NCI-H524 (cell line): ENCODE measurements around the gene TMEM81.

ENCODE experiments used
- DNase-seq, 2 experiments: peaks; one replicate each; lab custom pipeline; 2025; lab: John Stamatoyannopoulos, UW

Gene TMEM81

DNA sequence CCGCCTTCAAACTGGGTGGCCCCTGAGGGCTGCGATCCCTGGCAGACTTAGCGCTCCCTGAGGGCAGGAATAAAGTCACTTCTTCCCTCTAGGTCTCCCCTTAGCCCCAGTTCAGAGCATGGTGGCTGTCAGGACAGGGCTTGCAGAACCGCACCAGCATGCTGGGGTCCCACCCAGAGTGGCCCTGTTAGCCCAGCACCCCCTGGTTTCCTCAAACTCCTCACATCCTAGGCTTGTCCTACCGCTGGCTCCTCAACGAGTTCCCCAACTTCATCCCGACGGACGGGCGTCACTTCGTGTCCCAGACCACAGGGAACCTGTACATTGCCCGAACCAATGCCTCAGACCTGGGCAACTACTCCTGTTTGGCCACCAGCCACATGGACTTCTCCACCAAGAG, 25.4 kb downstream of the TMEM81 start:
- no peak for DNase-seq

DNA sequence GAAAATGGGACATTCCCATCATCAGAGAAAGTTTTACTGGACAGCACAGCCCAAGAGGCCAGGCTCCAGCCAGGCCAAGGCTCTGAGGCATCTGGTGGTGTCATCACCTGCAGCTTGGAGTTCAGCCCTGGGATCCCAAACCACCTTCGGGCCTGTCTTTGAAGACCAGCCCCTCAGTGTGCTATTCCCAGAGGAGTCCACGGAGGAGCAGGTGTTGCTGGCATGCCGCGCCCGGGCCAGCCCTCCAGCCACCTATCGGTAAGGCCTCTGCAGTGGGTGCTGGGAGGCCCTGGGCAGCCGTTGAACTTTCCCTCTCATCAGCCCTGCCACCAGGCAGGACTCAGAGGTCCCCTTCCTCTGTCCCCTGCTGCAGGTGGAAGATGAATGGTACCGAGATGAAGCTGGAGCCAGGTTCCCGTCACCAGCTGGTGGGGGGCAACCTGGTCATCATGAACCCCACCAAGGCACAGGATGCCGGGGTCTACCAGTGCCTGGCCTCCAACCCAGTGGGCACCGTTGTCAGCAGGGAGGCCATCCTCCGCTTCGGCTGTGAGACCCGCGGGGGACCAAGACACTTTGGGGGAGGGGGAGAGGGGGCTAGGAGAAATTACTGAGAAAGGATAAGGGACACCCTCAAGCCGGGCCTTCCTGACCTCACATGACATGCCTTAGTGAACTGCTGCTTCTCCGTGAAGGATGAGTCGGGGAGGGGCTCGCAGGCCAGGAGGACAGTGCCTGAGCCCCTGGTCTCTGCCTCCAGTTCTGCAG, 26.3 kb downstream of the TMEM81 start:
- no peak for DNase-seq

GRCh38 chr1:205056956-205057568, 27.2 kb downstream of the TMEM81 start:
- no peak for DNase-seq

DNA sequence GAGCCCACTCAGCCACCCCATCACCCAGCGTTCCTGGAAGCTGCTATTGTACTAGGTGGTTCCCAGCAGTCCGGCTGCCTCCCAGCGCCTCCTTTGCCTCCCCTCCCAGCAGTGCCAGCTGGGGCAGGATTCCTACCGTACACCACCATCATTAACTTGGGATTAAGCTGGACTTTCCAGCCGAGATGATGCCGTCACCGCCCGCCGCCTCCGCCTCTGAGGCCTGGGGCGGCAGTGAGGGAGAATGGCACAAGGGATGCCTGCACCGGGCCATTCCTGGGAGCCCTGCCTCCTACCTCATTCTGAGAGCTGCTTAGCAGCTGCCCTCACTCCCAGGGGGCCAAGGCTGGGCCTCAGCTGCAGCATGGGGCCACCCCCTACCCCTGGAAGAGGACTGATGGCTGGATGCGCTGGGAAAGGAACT, 28.1 kb downstream of the TMEM81 start:
- DNase-seq = peak; percentile 75 to 90

DNA sequence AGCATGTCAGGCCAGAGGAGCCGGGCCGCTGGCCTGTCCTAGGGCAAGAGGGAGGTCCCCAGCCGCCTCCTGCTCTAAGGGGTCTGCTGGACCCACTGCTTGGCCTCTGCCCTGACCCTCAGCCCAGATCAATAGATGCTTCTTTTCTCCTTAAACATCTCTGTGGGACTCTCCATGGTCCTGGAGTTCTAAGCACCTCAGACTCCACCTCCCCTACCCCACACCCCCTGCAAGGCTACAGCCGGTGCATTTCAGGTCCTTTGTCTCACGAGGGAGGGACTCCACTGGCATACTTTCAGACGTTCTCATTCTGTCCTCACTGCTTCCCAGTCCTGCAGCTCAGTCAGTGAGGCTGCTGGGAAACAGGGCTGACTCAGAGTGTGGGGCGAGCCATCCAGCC, 30.2 kb downstream of the TMEM81 start:
- no peak for DNase-seq

GRCh38 chr1:205053296-205053695, 31.0 kb downstream of the TMEM81 start:
- no peak for DNase-seq

- DNase-seq = no peak
These were observed 31.6 kb downstream of the TMEM81 start for GRCh38 chr1:205052690-205053089.

DNA sequence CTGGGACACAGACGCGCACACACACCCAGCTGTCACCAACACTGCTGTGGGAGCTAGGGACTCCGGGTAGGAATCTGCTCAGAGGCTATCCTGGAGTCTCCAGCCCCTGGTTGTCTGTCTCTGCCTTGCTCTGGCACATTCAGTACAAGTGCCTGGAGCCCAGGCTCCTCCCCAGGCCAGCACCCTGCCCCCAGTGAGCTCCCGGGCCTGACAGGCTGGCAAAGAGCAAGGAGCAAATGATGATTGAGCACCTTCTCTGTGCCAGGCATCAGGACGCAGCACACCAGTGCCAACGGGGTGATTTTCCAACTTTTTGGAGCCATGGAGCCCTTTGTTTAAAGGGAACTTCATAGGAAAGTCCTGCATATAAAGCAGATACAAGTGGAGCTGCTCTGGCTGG, 34.8 kb downstream of the TMEM81 start:
- DNase-seq = no peak

GRCh38 chr1:205048382-205048781, 35.9 kb downstream of the TMEM81 start:
- DNase-seq = no peak

GRCh38 chr1:205047764-205048231, 36.5 kb downstream of the TMEM81 start:
- DNase-seq = no peak

DNA sequence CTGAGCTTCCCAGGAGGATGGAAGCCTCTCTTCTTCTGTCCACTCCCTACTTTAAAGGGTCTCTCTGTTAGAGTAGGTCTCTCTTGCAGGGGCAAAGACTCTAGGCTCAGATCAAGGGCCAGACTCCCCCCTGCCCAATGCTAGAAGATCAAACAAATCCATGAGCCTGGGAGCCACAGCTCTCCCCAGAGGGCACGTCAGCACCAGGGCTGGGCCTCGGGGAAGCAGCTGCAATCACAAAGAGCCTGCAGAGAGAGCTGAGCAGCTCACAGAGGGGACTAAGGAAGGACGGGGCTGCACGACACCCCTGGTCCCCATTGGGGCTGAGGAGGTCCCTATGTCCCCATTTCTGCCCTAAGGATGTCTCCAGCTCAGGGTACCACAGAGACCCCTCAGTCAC, 37.4 kb downstream of the TMEM81 start:
- no peak for DNase-seq

DNA sequence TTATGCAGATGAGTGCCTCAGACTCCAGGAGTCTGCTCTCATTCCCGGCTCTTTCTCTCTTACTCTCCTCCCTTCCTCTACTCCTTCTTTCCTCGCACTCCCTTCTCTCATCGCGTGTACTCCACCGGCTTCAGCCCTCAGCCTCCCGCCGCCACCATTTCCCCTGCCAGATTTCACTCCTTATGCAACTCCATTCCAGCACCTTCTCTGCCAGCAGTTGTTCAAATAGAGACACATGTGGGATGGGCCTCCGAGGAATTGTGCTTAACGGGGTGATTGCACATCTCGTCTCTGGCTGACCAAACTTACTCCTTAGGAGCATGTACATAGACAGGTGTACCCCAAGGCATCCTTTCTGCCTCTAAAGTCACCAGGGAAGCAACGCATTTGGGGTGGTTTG, 39.1 kb downstream of the TMEM81 start:
- DNase-seq = no peak

- DNase-seq = no peak
These were observed 39.5 kb downstream of the TMEM81 start for GRCh38 chr1:205044741-205045140.

DNA sequence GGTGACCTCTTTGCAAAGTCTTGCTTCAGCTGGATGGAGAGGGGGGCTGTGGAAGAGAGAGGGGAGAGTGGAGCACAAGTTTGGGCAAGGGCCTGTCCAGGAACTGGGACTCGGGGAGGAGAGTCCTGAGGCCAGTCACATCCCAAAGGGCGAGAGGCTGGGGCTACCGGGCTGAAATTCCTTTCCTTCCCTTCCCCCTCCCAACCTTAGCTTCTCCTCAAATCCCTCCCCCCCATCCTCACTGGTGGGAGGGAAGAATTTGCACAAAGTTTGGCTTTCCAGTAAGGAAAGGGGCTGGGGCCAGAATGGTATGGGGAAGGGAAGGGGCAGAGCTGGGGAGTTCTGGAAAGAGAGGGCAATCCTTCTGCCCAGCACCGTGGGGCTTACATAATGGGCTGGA, 40.4 kb downstream of the TMEM81 start:
- no peak for DNase-seq

GRCh38 chr1:205042911-205043806, 41.1 kb downstream of the TMEM81 start, which contains the start of gene CNTN2:
TSS of gene CNTN2 (plus strand) at chr1:205043212. CDS start at chr1:205053186, 9,974 bp downstream.
- DNase-seq = peak; percentile 46 to 71

GRCh38 chr1:205041998-205042910, 42.0 kb downstream of the TMEM81 start:
- peak; percentile 71 to 94 for DNase-seq

GRCh38 chr1:205041001-205041715, 43.1 kb downstream of the TMEM81 start:
- peak; percentile 29 to 43 for DNase-seq

DNA sequence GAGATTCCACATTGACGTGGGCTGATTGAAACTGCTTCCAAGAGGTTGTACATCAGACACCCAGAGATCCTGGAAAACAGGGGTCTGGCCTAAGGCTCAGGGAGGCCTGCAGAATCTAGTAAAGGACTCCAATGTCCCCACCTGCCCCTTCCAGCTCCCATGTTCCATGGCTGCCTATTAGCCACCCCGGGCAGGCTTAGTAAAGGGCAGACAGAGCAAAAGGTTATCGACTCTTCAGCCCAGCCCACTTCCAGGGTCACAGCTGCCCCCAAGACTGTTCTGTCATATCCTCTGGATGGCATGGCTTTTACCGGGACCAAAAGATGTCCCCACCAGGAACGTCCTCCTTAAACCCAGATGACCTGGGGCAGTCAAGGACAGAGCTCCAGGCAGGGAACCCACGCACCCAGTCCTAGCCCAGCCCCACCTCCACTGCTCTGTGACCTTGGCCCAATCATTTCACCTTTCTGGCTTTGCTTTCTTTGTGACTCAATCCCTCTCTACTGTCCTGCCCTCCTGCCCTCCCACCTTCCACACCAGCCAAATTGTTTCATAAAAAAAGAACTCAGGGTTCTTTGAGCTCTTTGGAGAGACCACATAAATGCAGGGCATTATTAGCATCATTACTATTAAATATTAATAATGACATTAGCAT, 46.0 kb downstream of the TMEM81 start:
- DNase-seq = no peak

DNA sequence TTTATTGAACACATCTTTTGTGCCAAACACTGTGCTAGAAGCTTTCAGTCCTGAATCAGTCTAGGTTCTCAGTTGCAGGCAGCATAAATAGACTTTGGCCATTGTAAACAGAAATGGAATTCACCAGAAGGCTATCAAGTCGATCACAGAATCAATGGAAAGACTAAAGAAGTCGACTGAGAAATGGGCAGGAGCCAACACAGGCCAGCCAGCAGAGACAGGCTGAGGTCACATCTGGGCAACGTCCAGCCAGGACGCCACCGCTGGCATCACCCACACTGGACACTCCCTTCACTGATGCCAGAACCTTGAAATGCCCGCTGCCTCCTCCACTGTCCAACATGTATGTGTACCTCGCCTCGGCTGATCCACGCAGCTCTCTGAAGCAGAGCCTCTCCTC, 46.7 kb downstream of the TMEM81 start:
- DNase-seq = no peak
